KMS-11 (cell line): ENCODE results near the gene DDX54.
A peak's percentile ranks its signal among the peaks of the same experiment; 100 is the strongest.
"Not testable (repeated sequence)": the region's sequence is repeated elsewhere in the genome, so short reads cannot be mapped to it uniquely, and the experiment has no call there.

Experiments
- H2AFZ ChIP-seq: fragments of 200-600 bp; sonication (generic); 2 replicates; pipeline ENCODE4 v1.6.1; 2016; ENCODE audit warnings: antibody characterized with exemption, mixed run types, low read depth
- H3K27ac ChIP-seq: fragments of 200-600 bp; sonication (generic); 2 replicates; pipeline ENCODE4 v1.6.1; 2016; ENCODE audit warnings: mild to moderate bottlenecking, mixed run types
- H3K27me3 ChIP-seq: fragments of 200-600 bp; sonication (generic); 2 replicates; pipeline ENCODE4 v1.6.1; 2017; ENCODE audit warnings: mild to moderate bottlenecking, low read depth, mixed run types, moderate library complexity; ENCODE audit not compliant: insufficient read depth
- H3K36me3 ChIP-seq: fragments of 200-600 bp; sonication (generic); 2 replicates; pipeline ENCODE4 v1.6.1; 2017; ENCODE audit warnings: mild to moderate bottlenecking, mixed run types; ENCODE audit not compliant: insufficient read depth
- H3K4me1 ChIP-seq: fragments of 200-600 bp; sonication (generic); 2 replicates; pipeline ENCODE4 v1.6.1; 2016; ENCODE audit warnings: mild to moderate bottlenecking, low read depth, mixed run types; ENCODE audit not compliant: poor library complexity, severe bottlenecking
- H3K4me2 ChIP-seq: fragments of 200-600 bp; sonication (generic); 2 replicates; pipeline ENCODE4 v1.7.0; 2016; ENCODE audit warnings: mild to moderate bottlenecking, mixed run types
- H3K4me3 ChIP-seq: fragments of 200-600 bp; sonication (generic); IDR thresholded peaks from 2 replicates; pipeline ENCODE4 v1.6.1; 2017; ENCODE audit warnings: low read depth, low read length, mixed read lengths; ENCODE audit not compliant: insufficient read depth
- H3K79me2 ChIP-seq: fragments of 200-600 bp; sonication (generic); 2 replicates; pipeline ENCODE4 v1.6.1; 2016; ENCODE audit warnings: low read depth, mixed run types; ENCODE audit not compliant: insufficient read depth
- H3K9ac ChIP-seq: fragments of 200-600 bp; sonication (generic); 2 replicates; pipeline ENCODE4 v1.6.1; 2016; ENCODE audit warnings: mild to moderate bottlenecking, mixed run types
- H4K20me1 ChIP-seq: fragments of 200-600 bp; sonication (generic); 2 replicates; pipeline ENCODE4 v1.6.1; 2016; ENCODE audit warnings: mild to moderate bottlenecking, mixed run types; ENCODE audit not compliant: insufficient read depth
- CTCF ChIP-seq: fragments of 200-600 bp; sonication (generic); conservative IDR thresholded peaks from 2 replicates; pipeline ENCODE4 v1.6.1; 2017; ENCODE audit warnings: low read depth, mild to moderate bottlenecking, antibody characterized with exemption, low read length, moderate library complexity, mixed read lengths

Gene DDX54

DNA sequence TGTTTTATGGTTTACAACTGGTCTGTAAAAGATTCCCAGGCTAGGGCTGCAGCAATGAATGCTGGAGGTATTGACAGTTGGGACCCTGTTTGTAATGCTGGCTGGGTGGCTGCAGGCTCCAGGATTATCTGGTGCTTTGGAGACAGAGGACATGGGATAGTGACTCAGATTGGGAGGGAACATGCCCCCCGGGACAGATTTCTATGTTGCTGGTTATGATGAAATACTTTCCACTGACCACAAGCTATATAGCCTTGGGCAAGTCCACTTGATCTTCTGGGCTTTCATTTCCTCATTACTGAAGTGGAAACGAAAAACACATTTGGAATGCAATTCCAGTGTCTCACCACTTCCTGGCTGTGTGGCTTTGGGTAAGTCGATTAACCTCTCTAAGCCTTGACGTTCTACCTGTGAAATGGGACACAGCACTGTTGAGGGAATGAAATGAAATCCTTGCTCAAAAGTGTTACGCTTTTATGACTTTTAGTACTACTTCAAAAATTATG is 29.7 kb upstream of the DDX54 start:
- no peak for TF ChIP-seq CTCF
- Histone ChIP-seq H3K4me3 (no peak overlapping the region), H3K27ac (no peak overlapping the region), H3K79me2 (no peaks in the 10 kb centered on the region), H3K4me1 (peaks cover 32% of the 10 kb centered on the region), H3K9ac (no peak overlapping the region), H3K27me3 (no peaks in the 10 kb centered on the region), H3K36me3 (no peaks in the 10 kb centered on the region), H2AFZ (no peak overlapping the region), H4K20me1 (no peaks in the 10 kb centered on the region), H3K4me2 (no peak overlapping the region)

DNA sequence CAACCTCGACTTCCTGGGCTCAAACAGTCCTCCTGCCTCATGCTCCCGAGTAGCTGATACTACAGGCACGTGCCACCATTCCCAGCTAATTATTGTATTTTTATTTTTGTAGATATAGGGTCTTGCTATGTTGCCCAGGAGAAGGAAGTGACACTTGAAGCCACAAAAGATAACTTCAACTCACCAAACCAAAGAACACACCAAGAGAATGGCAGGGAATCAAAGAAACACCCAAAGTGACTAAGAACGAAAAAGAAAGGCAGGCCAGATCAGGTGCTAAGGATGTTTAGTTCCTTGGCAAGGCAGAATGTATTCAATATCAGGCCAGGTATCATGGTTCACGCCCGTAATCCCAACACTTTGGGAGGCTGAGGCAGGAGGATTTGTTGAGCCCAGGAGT is 25.9 kb upstream of the DDX54 start:
- H4K20me1 ChIP-seq: no peaks in the 10 kb centered on the region
- H2AFZ ChIP-seq: no peak overlapping the region
- H3K79me2 ChIP-seq: no peaks in the 10 kb centered on the region
- no peak overlapping the region for H3K4me2 ChIP-seq
- H3K4me3 ChIP-seq: no peak overlapping the region
- TF ChIP-seq CTCF: no peak
- H3K4me1 ChIP-seq: peaks cover 65% of the 10 kb centered on the region
- no peaks in the 10 kb centered on the region for H3K27me3 ChIP-seq
- H3K9ac ChIP-seq: no peak overlapping the region
- no peak overlapping the region for H3K27ac ChIP-seq
- no peaks in the 10 kb centered on the region for H3K36me3 ChIP-seq

DNA sequence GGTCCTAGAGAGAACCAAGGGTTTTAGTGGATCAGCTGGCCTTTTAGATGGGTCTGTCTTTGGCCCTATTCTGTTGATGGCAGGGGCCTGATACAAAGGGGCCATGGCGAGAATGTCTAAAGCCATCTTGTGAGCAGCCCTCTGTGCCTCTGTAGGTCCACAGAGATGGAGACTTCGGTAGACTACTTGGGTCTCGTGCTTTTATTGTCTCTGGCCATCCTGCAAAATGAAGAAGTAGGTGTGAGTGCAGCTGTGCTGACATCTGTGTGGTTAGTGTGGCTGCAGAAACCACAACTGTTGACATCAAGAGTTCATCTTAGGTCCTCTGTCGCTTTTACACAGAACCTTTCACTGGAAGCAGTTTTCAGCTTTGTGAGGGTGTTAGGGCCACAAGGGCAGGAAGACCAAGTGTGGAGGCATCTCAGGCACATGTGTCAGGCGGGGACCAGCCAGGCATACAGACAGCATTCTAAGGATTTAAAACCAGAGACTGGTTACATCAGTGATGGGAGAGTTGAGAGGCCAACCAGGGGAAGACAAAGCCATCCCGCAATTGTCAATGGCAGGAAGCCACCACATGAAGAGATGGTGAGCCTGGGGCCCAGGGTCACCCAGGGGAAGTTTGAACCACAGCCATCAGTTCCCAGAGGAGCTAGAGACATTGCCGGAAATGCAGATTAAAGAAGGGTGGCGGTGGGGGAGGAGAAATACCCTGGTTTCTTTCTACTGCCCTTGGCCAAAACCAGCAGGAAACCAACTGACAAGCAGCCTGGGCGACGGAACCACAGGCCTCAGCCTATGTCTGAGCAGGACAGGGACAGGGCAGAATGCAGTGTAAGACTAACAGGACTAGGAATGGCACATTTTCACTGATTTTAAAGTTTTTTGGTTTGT is 23.0 kb upstream of the DDX54 start:
- H3K36me3 ChIP-seq: no peaks in the 10 kb centered on the region
- no peak overlapping the region; the same call in 1 of the 2 replicates for H3K9ac ChIP-seq
- no peaks in the 10 kb centered on the region for H3K79me2 ChIP-seq
- peak overlapping the region; percentile 61 for H3K27ac ChIP-seq
- no peak overlapping the region for H3K4me3 ChIP-seq
- no peaks in the 10 kb centered on the region for H3K27me3 ChIP-seq
- peak overlapping the region; percentile 9; the same call in 1 of the 2 replicates for H2AFZ ChIP-seq
- H3K4me2 ChIP-seq: peak overlapping the region; percentile 95
- peaks cover 60% of the 10 kb centered on the region for H3K4me1 ChIP-seq
- no peak for TF ChIP-seq CTCF
- no peaks in the 10 kb centered on the region for H4K20me1 ChIP-seq

- no peak for TF ChIP-seq CTCF
- Histone ChIP-seq H3K36me3 (no peaks in the 10 kb centered on the region), H3K4me1 (peaks cover 60% of the 10 kb centered on the region), H3K79me2 (no peaks in the 10 kb centered on the region), H2AFZ (peak overlapping the region; percentile 9; the same call in 1 of the 2 replicates), H3K9ac (no peak overlapping the region), H3K4me2 (peak overlapping the region; percentile 95), H3K27ac (peak overlapping the region; percentile 61; the same call in 1 of the 2 replicates), H3K4me3 (no peak overlapping the region), H4K20me1 (no peaks in the 10 kb centered on the region), H3K27me3 (no peaks in the 10 kb centered on the region)
Observed at GRCh38 chr12:113207613-113208040, 22.3 kb upstream of the DDX54 start.

- H3K9ac ChIP-seq, H3K4me3 ChIP-seq, H3K27ac ChIP-seq, H4K20me1 ChIP-seq, H3K36me3 ChIP-seq, H3K27me3 ChIP-seq, H2AFZ ChIP-seq, H3K79me2 ChIP-seq: not testable (repeated sequence)
- Histone ChIP-seq H3K4me1 (peaks cover 60% of the 10 kb centered on the region), H3K4me2 (peak overlapping the region; percentile 95)
Observed at GRCh38 chr12:113206802-113207201, 21.5 kb upstream of the DDX54 start.
